Eye (tissue), 1 donor: ENCODE data around the gene RPL18A.
A peak's percentile ranks its signal among the peaks of the same experiment; 100 is the strongest.

Source experiments
- DNase-seq: peaks from one replicate; pipeline ENCODE4 v3.0.0-alpha.2; 2015

Gene RPL18A

GRCh38 chr19:17859533-17860330 lies at the start of gene RPL18A:
RPL18A (plus strand) TSS chr19:17859910; CDS start chr19:17859957, 47 bp downstream.
- peak; percentile 100 for DNase-seq

DNA sequence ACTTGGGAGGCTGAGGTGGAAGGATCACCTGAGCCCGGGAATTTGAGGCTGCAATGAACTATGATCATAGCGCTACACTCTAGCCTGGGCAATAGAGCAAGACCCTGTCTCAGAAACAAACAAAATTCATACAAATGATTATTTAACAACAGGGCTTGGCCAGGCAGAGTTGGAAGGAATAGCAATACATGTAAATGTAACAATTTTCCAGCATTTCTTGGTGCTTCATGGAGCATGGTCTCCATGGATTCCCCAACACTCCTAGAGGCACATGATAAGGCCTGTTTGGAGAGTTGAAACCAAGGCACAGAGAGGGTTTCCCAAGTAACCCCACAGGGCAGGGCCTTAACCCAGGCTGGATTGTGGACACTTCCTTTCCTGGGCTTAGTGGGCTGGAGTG lies 48.6 kb upstream of the RPL18A start:
- DNase-seq, result no peak

DNA sequence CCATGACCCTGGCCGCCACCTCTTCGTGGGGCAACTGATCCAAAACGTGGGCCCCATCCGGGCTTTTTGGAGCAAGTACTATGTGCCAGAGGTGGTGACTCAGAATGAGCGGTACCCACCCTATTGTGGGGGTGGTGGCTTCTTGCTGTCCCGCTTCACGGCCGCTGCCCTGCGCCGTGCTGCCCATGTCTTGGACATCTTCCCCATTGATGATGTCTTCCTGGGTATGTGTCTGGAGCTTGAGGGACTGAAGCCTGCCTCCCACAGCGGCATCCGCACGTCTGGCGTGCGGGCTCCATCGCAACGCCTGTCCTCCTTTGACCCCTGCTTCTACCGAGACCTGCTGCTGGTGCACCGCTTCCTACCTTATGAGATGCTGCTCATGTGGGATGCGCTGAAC lies 48.0 kb upstream of the RPL18A start:
- DNase-seq, result no peak

DNA sequence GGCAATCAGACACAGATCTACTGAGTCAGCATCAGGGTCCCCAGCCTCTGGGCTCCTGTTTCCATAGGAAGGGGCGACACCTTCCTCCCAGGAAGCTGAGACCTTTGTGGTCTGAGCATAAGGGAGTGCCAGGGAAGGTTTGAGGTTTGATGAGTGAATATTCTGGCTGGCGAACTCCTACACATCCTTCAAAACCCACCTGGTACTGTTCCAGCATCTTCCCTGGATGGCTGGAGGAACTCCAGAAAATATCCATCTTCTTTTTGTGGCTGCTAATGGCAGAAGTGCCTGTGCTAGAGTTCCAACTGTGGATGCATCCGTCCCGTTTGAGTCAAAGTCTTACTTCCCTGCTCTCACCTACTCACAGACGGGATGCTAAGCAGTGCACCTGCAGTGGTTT lies 47.6 kb upstream of the RPL18A start:
- DNase-seq, result no peak

GRCh38 chr19:17817668-17818363 lies 41.9 kb upstream of the RPL18A start:
- DNase-seq, result no peak

GRCh38 chr19:17821190-17821589 lies 38.5 kb upstream of the RPL18A start, which contains the start of gene INSL3:
INSL3 (minus strand) TSS chr19:17821519; CDS start chr19:17821506, 13 bp downstream.
- DNase-seq, result no peak

- DNase-seq, result no peak
These were observed 35.4 kb upstream of the RPL18A start for GRCh38 chr19:17824339-17824738.

GRCh38 chr19:17826508-17827056 lies 33.1 kb upstream of the RPL18A start:
- no peak for DNase-seq

DNA sequence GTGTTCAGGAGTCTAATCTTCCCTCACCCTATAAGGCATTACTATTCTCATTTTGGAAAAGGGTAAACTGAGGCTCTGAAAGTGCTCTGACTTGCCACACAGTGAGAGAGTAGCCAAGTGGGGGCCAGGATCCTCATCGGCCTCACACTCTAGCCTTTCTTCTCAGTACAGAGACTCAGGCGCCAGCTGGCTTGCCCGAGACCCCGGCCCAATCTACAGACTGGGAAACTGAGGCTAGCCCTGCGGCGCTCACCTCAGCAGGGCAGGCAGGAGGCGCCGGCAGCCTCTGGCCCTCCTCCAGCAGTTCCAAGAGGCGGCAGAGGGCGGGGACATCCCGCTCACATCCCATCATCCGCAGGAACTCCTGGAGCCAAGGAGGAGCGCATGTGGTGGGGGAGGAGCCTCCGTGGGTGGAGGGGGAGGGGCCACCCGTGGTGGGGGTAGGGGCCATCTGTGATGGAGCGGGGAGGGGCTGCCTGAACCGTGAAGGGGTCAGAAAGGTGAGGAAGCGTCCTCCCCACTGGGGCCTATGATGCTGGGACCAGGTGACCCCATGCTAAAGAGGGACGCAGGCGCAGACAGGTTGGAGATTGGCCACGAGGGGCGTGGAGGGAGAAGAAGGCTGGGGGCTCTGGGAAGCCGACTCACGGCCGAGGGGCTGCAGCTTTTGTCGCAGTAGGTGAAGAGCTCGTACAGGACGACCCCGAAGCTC lies 29.7 kb upstream of the RPL18A start:
- DNase-seq, result no peak

GRCh38 chr19:17830567-17831418 lies 28.9 kb upstream of the RPL18A start:
- peak; percentile 89 for DNase-seq

GRCh38 chr19:17831419-17831888 lies 28.3 kb upstream of the RPL18A start:
- DNase-seq, result no peak

DNA sequence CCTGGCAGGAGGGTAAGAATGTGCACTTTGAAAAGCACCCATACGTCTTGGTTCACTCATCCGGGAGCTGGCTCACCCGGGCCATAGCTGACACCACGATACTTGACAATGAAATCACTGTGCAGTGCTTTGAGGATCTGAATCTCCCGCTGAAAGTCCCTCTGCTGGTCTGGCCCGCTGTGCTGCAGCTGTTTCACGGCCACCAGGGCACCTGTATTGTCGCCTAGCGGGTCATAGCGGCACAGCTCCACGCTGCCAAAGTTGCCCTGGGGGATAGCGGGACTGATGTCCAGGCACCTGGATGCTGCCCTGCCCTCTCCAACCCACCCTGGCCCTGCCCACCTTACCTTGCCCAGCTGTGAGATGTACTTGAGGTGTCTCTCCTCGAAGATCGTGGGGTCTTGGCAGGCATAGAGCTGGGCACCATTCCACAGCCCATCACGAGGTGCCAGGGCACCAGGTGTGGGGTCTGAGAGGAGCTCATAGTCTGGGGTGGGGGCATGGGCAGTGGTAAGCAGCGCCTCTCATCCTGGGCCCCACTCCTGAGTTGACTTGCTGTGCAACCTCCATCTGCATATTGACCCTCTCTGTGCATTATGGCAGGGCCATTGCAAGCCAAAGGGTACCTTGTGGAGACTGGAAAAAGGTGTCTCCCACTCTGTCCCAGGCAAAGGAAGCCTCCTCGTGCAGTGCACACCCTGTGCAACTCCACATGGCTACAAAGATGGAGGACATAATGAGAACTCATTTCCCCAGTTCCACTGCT lies 27.1 kb upstream of the RPL18A start:
- no peak for DNase-seq

- DNase-seq, result no peak
These were observed 25.1 kb upstream of the RPL18A start for GRCh38 chr19:17834350-17835181.

DNA sequence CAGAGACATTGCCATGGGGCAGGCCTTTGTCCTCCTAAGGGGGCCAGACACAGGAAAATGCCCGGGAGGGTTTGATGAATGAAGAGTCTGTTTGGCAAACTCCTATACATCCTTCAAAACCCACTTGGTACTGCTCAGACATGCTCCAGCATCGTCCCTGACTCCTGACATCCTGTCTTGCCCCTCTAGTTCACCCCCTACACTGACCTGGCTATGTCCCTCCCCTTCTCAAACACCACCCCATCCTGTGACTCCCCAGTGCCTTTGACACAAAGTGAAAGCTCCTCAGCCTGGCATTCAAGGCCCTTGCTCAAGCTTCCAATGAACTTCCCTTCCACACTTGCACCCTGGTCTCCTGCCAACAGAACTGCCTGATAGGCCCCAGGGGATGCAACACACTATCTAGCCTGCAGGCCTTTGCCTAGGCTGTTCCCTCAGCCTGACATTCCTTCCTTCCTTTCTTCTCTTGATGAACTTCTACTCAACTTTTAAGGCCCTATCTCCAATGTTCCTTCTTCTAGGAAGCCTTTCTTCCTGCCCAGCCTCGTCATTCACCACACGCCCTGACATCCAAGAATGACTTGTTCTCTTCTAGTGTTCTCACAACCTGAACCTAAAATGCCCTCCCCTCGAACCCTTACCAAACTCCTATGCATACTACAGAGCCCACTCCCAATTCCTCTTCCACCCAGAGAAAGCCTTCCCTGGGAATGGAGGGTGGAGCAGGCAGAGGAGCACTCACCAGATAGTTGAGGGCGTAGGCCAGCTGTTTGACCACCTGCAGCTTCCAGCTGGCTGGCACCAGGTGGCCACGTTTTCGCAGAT lies 24.3 kb upstream of the RPL18A start:
- DNase-seq, result no peak

- DNase-seq, result no peak
These were observed 23.2 kb upstream of the RPL18A start for GRCh38 chr19:17836530-17836929.

GRCh38 chr19:17837972-17838371 lies 21.7 kb upstream of the RPL18A start:
- DNase-seq, result no peak

GRCh38 chr19:17840019-17840418 lies 19.7 kb upstream of the RPL18A start:
- DNase-seq, result no peak

DNA sequence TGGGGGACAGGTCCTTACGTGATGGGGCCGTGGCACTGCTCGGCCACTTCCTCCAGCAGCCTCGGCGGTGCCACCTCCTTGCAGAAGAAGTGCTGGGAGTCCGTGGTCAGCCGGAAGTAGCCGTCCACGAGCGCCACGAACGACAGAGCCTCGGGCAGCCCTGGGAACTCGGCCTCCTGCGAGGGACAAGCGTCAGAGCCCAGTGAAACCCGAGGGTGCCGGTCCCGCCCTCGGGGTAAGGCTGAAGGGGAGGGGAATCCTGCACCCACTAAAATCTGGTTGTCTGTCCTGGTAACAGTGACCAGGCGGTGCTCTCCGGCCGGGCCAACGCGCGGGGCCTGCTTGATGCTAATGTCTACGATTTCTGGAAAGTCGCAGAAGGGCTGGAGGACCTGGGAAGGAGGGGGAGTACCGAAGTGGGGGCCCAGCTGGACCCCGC lies 18.3 kb upstream of the RPL18A start:
- DNase-seq, result no peak
